Prostate gland (tissue), 2 donors: ENCODE data around the gene CAPS.

Source experiments
- POLR2AphosphoS5 ChIP-seq: sonication (generic); formaldehyde crosslinking; IDR thresholded peaks from one replicate; pipeline ENCODE4 v1.6.1; 2017; ENCODE audit warnings: antibody characterized with exemption
- TF ChIP-seq, protein P1 (sequence below), 4 experiments: fragments of 200-600 bp in 2 of 4; fragments of 450-650 bp in 2 of 4; sonication (generic) in 2 of 4; IDR thresholded peaks; 1 replicate in 3 of 4; 2 replicates in 1 of 4; pipeline ENCODE4 v1.5.1; 2016 to 2019; ENCODE audit warnings: antibody characterized with exemption in 4 of 4, mild to moderate bottlenecking in 2 of 4, moderate library complexity in 2 of 4

DNA sequence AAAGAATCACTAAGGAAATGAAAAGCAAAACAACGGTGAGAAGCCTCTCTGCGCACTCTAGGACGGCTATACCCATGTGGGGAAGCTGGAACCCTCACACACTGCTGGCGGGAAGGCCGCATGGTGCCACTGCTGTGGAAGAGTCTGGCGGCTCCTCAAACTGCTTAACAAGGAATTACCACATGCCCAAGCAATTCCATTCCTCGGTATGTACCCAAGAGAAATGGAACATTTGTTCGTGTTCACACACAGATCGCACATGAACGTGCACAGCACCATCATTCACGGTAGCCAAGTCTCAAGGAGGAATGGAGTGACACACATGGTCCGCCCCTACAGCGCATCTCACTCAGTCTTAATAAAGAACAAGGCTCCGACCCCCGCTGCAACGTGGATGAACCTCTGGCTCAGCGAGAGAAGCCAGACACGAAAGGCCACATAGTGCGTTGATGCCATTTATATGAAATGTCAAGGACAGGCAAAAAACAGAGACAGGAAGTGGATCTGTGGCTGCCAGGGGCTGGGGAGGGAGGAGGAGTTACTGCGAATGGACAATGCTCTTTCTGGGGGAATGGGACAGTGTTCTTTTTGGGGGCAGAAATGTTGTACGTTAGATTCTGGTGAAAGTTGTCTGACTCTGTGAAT is 7.6 kb downstream of the CAPS start:
- TF ChIP-seq, protein P1, sequence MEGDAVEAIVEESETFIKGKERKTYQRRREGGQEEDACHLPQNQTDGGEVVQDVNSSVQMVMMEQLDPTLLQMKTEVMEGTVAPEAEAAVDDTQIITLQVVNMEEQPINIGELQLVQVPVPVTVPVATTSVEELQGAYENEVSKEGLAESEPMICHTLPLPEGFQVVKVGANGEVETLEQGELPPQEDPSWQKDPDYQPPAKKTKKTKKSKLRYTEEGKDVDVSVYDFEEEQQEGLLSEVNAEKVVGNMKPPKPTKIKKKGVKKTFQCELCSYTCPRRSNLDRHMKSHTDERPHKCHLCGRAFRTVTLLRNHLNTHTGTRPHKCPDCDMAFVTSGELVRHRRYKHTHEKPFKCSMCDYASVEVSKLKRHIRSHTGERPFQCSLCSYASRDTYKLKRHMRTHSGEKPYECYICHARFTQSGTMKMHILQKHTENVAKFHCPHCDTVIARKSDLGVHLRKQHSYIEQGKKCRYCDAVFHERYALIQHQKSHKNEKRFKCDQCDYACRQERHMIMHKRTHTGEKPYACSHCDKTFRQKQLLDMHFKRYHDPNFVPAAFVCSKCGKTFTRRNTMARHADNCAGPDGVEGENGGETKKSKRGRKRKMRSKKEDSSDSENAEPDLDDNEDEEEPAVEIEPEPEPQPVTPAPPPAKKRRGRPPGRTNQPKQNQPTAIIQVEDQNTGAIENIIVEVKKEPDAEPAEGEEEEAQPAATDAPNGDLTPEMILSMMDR (IDR thresholded peaks at IDR 0.05), result no peak
- TF ChIP-seq POLR2AphosphoS5, result no peak
